Limb (tissue), 2 donors: ENCODE data around the gene ALDH1A3.
A peak's percentile ranks its signal among the peaks of the same experiment; 100 is the strongest.

Experiments
- DNase-seq, 2 donors: peaks; one replicate each; pipeline ENCODE4 v3.0.0-alpha.2; 2016; ENCODE audit errors: extremely low spot score in 2 of 2

Gene ALDH1A3

GRCh38 chr15:100859970-100860828 is 19.4 kb upstream of the ALDH1A3 start:
- DNase-seq: no peak

- no peak for DNase-seq
Measured at GRCh38 chr15:100860829-100861510, 18.7 kb upstream of the ALDH1A3 start.

GRCh38 chr15:100861511-100861991 is 18.1 kb upstream of the ALDH1A3 start:
- no peak for DNase-seq

- no peak for DNase-seq
Measured at GRCh38 chr15:100862162-100862561, 17.5 kb upstream of the ALDH1A3 start.

GRCh38 chr15:100863075-100863795 is 16.4 kb upstream of the ALDH1A3 start:
- no peak for DNase-seq

- DNase-seq: peak; percentile 65 to 68
Measured at GRCh38 chr15:100863796-100864267, 15.8 kb upstream of the ALDH1A3 start.

- no peak for DNase-seq
Measured at GRCh38 chr15:100866386-100867330, 13.0 kb upstream of the ALDH1A3 start.

- no peak for DNase-seq
Measured at GRCh38 chr15:100867433-100867832, 12.2 kb upstream of the ALDH1A3 start.

- no peak for DNase-seq
Measured at GRCh38 chr15:100869151-100869999, 10.3 kb upstream of the ALDH1A3 start.

- peak; percentile 69 to 82 for DNase-seq
Measured at GRCh38 chr15:100873029-100873677, 6.5 kb upstream of the ALDH1A3 start.

GRCh38 chr15:100875495-100875894 is 4.1 kb upstream of the ALDH1A3 start:
- DNase-seq: no peak

- DNase-seq: no peak
Measured at GRCh38 chr15:100875976-100876375, 3.7 kb upstream of the ALDH1A3 start.

- DNase-seq: no peak
Measured at GRCh38 chr15:100877551-100877950, 2.1 kb upstream of the ALDH1A3 start.

GRCh38 chr15:100878130-100878529 is 1.5 kb upstream of the ALDH1A3 start:
- DNase-seq: no peak

- DNase-seq: no peak
Measured at GRCh38 chr15:100878648-100879047, 983 bp upstream of the ALDH1A3 start.

- peak in 1 of 2 donors; percentile 45 for DNase-seq
Measured at GRCh38 chr15:100879061-100879463, 569 bp upstream of the ALDH1A3 start.

- DNase-seq: peak in 1 of 2 donors; percentile 55
Measured at GRCh38 chr15:100880139-100880896, 687 bp downstream of the ALDH1A3 start.

GRCh38 chr15:100880897-100881242 is 1.2 kb downstream of the ALDH1A3 start:
- DNase-seq: no peak
